GM19452 (cell line): ENCODE measurements around the gene HMGN3.
A peak's percentile ranks its signal among the peaks of the same experiment; 100 is the strongest.
"Not testable (repeated sequence)": the region's sequence is repeated elsewhere in the genome, so short reads cannot be mapped to it uniquely, and the experiment has no call there.

Source experiments
- ATAC-seq: cut with Tn5 transposase; IDR thresholded peaks from one replicate; pipeline ENCODE4 v1.9.1; 2021; ENCODE audit not compliant: unreplicated experiment

HMGN3 gene

GRCh38 chr6:79234150-79235022, at the start of gene HMGN3:
HMGN3 (minus strand) TSS chr6:79234682.
- peak; percentile 92 for ATAC-seq

DNA sequence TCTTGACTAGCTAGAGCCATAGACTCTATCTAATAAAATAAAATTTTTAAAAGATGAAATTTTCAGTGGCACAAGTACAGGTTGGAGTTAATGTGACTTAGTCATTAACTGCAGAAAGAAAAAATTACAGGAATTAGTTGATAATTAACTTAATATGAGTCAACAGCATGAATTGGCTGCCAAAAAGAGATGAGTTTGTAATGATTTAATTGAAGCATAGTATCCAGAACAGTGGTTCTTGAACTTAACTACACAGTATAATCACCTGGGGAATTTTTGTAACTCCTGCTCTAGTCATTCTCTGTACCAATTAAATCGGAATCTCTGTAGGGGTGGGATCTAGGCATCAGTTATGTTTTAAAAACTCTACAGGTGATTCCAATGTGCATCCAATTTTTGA, 46.3 kb upstream of the HMGN3 start:
- no peak for ATAC-seq

- ATAC-seq = no peak
These were observed 42.6 kb upstream of the HMGN3 start for GRCh38 chr6:79277109-79277508.

DNA sequence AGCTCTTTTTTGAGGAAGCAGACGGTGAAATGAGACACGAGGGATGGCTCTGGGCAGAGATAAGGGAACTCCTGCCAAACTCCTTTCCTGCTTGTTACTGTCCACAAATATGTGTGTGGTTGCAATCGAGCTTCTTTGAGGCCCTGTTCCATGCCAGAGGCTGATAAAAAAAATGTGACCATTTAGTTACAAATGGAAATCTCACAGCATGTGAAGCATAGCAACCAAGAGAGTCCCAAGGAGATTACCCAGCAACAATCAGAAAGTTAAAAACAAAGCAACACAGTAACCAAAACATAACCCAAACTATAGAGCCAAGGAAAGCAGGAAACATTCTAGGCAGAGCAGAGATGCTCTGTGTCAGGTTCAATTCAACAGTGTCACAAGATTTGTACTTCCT, 35.4 kb upstream of the HMGN3 start:
- no peak for ATAC-seq

- ATAC-seq = no peak
These were observed 32.6 kb upstream of the HMGN3 start for GRCh38 chr6:79267128-79267527.

DNA sequence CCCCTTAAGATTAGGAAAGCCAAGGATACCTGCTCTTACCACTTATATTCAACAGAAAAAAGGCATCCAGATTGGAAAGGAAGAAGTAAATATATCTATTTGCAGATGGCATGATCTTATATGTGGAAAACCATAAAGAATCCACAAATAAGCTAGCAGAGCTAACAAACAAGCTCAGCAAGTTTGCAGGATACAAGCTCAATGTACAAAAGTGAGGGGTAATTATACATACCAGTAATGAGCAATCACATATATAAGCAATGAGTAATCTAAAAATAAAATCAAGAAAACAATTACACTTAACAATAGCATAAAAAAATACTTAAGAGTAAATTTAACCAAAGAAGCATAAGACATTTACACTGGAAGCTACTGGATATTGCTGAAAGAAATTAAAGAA, 31.6 kb upstream of the HMGN3 start:
- no peak for ATAC-seq

DNA sequence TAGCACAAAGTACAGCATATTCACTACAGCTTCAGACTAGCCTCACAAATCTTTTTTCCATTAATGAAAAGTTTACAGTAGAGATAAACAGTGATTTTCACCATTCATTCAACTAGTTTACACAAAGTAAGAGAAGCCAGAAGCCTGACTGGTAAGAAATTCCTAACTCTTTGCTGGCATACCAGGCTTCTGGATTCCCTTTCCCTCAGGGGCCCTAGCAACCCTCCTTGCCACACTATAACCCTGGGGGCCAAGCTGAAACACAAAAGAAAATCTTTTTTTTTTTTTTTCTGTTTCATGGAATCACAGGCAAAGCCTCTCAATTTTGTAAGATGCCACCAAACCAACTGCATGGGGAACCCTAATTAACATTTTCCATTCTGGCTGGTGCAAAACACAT, 28.9 kb upstream of the HMGN3 start:
- ATAC-seq = no peak

DNA sequence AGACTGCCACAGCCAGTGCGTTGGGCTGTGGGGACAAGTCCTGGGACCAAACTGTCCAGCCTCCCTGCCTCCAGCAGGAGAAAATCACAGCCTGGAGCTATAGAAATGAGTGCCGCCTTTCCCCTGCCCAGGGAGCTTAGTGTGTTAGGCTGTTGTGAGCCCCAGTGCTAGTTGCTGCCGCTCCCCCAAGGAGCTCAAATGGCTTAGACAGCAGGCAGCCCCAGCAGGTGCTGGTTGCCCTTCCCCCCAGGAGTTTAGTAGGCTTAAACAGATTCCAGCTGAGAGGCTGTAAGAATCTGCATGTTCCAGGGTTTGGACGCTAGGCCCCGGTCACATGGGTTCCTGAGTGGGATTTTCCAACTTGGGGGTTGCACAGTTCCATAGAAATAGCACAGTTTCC, 27.2 kb upstream of the HMGN3 start:
- no peak for ATAC-seq

- no peak for ATAC-seq
These were observed 26.3 kb upstream of the HMGN3 start for GRCh38 chr6:79260772-79261171.

GRCh38 chr6:79257381-79258205, 23.1 kb upstream of the HMGN3 start:
- no peak for ATAC-seq

DNA sequence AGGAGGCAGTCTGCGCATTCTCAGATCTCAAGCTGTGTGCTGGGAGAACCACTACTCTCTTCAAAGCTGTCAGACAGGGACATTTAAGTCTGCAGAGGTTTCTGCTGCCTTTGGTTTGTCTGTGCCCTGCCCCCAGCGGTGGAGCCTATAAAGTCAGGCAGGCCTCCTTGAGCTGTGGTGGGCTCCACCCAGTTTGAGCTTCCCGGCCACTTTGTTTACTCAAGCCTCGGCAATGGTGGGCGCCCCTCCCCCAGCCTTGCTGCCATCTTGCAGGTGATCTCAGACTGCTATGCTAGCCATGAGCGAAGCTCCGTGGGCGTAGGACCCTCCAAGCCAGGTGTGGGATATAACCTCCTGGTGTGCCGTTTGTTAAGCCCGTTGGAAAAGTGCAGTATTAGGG, 22.3 kb upstream of the HMGN3 start:
- ATAC-seq = not testable (repeated sequence)

GRCh38 chr6:79255086-79255485, 20.6 kb upstream of the HMGN3 start:
- ATAC-seq = not testable (repeated sequence)

DNA sequence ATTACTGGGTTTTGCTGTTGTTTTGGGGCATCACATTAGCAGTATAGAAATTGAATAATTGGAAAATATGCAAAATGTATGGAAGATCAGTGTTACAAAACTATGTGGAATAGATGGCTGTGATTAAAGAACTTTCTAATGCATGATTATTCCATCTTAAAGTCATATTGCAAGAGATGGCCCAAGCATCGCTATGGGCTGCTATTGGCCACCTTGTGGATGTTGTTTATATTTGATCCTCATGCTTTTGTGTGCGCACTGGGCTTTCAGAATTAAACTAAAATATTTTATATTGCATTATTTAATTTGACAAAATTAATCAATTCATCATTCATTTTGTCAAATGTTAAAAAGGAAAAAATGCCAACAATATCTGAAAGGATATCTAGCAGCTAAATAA, 16.1 kb upstream of the HMGN3 start:
- ATAC-seq = no peak

GRCh38 chr6:79250107-79250514, 15.6 kb upstream of the HMGN3 start:
- peak; percentile 55 for ATAC-seq

- ATAC-seq = no peak
These were observed 14.7 kb upstream of the HMGN3 start for GRCh38 chr6:79249136-79249535.

DNA sequence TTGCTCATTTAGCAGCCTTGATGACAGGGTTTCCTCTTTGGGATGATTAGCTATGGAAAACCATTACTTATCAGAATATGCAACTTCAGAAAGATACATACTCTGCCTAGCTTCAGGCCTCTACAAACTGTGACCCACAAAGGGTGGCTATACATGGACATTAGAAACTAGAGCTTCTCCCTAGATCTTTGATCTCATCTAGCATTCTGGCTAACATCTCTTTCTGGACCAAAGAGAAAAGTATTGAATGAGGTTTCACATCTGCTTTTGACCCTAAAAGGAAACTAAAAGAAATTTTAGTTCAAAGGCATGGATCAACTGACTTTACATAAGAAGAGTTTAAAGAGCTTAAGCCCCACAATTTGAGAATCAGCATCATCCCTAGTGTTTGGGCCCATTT, 12.4 kb upstream of the HMGN3 start:
- ATAC-seq = peak; percentile 77

DNA sequence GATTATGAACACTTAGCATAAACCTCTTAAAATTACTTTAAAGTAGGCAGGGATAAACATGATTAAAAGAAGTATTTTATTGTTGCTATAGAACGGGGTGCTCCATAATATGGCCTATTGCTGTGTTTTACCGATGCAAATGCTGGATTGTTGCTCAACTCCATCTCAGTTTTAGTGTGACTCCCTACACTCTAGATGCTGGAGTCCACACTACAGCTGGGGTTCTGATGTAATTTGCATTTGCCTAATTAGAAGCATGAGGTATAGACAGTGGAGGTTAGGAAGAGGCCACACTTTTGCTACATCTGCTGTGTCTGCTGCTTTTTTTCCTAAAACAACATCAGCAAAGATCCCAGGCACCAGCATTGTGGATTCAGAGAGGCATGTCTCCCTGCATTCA, 6.7 kb upstream of the HMGN3 start:
- ATAC-seq = no peak

DNA sequence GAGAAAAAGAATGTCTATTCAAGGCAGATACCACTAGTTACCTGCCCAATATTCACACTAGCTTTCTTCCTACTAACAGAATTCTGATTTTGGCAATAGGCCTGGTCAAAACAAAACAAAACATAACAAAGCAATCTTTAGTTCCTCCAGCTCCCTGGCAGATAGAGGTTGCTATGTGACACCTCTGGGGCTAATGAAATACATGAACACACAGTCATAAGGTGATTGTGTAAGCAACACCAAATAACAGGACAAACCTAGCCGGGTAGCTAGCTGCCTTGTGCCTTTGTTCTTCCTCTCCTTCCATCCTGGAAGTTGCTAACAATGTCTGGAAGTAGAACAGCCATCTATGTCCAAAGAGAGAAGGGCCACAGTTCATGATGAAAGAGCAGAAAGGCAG, 6.0 kb upstream of the HMGN3 start:
- no peak for ATAC-seq

GRCh38 chr6:79239536-79240168, 5.2 kb upstream of the HMGN3 start:
- peak; percentile 50 for ATAC-seq

DNA sequence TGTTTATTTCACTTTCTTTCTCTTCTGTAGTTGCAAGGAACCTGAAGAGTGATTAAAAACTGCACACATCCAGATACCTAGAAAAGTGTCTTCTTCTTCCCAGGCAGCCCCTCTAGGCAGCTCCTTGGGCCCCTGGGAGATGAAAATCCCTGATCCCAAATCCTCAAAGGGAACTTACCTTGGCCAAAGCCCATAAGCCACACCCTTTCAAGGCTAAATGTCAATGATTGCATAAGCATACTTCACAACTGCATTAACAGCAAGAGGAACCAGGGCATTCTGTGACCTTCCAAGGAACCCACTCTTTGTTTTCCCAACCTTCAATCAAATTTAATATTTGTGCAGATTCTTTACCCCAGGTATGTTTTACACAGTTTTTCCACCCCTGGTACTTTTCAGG, 4.4 kb upstream of the HMGN3 start:
- ATAC-seq = no peak

DNA sequence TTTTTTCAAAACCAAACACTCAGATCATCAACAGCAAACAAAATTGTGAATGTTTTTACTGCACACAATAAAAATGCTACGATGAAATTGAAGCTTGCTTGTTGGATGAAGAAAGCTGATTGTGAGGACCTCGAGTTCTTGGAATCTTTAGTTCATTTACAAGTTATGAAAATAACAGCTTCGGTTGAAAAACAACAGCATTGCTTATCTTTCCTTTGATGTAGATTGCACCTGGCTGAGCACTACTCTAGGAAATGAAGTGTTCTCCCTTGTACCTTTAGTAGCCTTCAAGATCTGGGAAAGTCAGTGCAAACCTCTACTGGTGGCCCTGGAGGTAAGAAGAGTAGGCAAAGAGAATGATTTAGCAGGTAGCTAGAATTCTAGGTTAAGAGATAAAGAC, 2.2 kb upstream of the HMGN3 start:
- no peak for ATAC-seq
